Spleen (tissue), 7 donors: Measurements from ENCODE around the gene TMEM117.

Experiments
- POLR2A ChIP-seq, 3 donors: fragments of 450-650 bp; IDR thresholded peaks; one replicate each; pipeline ENCODE4 v1.5.1; 2017; ENCODE audit warnings: antibody characterized with exemption in 3 of 3, mild to moderate bottlenecking in 1 of 3
- TF ChIP-seq, protein P1 (sequence below), 11 experiments: fragments of 200-600 bp in 7 of 11; fragments of 450-650 bp in 4 of 11; sonication (generic) in 4 of 11; IDR thresholded peaks in 8 of 11; conservative IDR thresholded peaks in 3 of 11; 1 replicate in 7 of 11; 2 replicates in 4 of 11; pipeline versions ENCODE4 v1.4.0 to v1.8.0; 2016 to 2021; ENCODE audit warnings: antibody characterized with exemption in 11 of 11, inconsistent platforms in 4 of 11, mild to moderate bottlenecking in 1 of 11
- donor health status: DM: no; HTN: no; CAD: no; lungs with moderate emphysema.
- donor health status: DM: no; HTN: no; CAD: no.
- donor health status: DM: no; HTN: no; CAD: no.

DNA sequence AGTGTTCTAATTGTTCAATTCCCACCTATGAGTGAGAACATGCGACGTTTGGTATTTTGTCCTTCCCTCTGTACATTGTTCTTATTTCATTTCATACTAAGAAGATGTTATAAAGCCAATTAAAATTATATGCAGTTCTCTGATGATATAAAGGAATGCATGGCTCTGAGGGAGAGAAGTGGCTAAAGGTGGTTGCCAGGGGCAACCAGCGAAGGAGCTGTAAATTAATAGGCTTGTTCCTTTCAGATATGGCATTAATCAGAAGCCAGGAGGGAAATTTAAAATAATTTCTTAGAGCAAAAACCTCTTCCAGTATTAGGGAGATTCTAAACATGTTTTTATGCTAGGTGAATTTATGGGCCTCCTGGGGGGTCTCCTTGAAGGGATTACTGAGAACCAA lies 227.8 kb downstream of the TMEM117 start:
- TF ChIP-seq, protein P1, sequence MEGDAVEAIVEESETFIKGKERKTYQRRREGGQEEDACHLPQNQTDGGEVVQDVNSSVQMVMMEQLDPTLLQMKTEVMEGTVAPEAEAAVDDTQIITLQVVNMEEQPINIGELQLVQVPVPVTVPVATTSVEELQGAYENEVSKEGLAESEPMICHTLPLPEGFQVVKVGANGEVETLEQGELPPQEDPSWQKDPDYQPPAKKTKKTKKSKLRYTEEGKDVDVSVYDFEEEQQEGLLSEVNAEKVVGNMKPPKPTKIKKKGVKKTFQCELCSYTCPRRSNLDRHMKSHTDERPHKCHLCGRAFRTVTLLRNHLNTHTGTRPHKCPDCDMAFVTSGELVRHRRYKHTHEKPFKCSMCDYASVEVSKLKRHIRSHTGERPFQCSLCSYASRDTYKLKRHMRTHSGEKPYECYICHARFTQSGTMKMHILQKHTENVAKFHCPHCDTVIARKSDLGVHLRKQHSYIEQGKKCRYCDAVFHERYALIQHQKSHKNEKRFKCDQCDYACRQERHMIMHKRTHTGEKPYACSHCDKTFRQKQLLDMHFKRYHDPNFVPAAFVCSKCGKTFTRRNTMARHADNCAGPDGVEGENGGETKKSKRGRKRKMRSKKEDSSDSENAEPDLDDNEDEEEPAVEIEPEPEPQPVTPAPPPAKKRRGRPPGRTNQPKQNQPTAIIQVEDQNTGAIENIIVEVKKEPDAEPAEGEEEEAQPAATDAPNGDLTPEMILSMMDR (IDR thresholded peaks at IDR 0.05 in 8 of 11, conservative IDR thresholded peaks at IDR 0.05 in 3 of 11) = no peak
- no peak for TF ChIP-seq POLR2A (IDR thresholded peaks at IDR 0.05)
